Dendritic cell treated with granulocyte-macrophage colony-stimulating factor and Interleukin-4, amounts not matched to agents 40 ng/mL and 50 ng/mL, for 4 days (primary cell): ENCODE measurements around the gene FBLIM1.
"Not testable (repeated sequence)": the region's sequence is repeated elsewhere in the genome, so short reads cannot be mapped to it uniquely, and the experiment has no call there.

Experiments
- H3K27ac Mint-ChIP-seq: one replicate; pipeline ENCODE4 v1.8.0; 2022; ENCODE audit warnings: mild to moderate bottlenecking, mixed read lengths
- H3K27me3 Mint-ChIP-seq: one replicate; pipeline ENCODE4 v1.8.0; 2022; ENCODE audit warnings: mild to moderate bottlenecking, mixed read lengths
- H3K36me3 Mint-ChIP-seq: one replicate; pipeline ENCODE4 v1.8.0; 2022; ENCODE audit warnings: low read depth, mixed read lengths
- H3K4me1 Mint-ChIP-seq: one replicate; pipeline ENCODE4 v1.8.0; 2022; ENCODE audit warnings: low read depth, mixed read lengths
- H3K4me3 Mint-ChIP-seq: one replicate; pipeline ENCODE4 v1.8.0; 2022; ENCODE audit warnings: mild to moderate bottlenecking, moderate library complexity, mixed read lengths
- H3K9me3 Mint-ChIP-seq: one replicate; pipeline ENCODE4 v1.8.0; 2022; ENCODE audit warnings: mixed read lengths
- intact Hi-C: fragments of 100-400 bp; cut with micrococcal nuclease; formaldehyde crosslinking; loops from one replicate; pipeline ENCODE4 v1.15.0; 2022

The FBLIM1 gene

GRCh38 chr1:15788624-15789301 lies 30.2 kb downstream of the FBLIM1 start:
- Mint-ChIP-seq H3K4me1 (peaks cover 18% of the 10 kb centered on the region), H3K27ac (peak overlapping the region; percentile 81), H3K27me3 (peaks cover 10% of the 10 kb centered on the region), H3K36me3 (no peaks in the 10 kb centered on the region), H3K4me3 (peak overlapping the region; percentile 67), H3K9me3 (no peaks in the 10 kb centered on the region)
- intact Hi-C loops = no loop called here

GRCh38 chr1:15796086-15796462 lies 37.5 kb downstream of the FBLIM1 start:
- H3K36me3 Mint-ChIP-seq = no peaks in the 10 kb centered on the region
- no peaks in the 10 kb centered on the region for H3K9me3 Mint-ChIP-seq
- peaks cover 18% of the 10 kb centered on the region for H3K4me1 Mint-ChIP-seq
- no peak overlapping the region for H3K27ac Mint-ChIP-seq
- intact Hi-C loops = no loop called here
- no peak overlapping the region for H3K4me3 Mint-ChIP-seq
- peaks cover 23% of the 10 kb centered on the region for H3K27me3 Mint-ChIP-seq

- Mint-ChIP-seq H3K4me1 (peaks cover 13% of the 10 kb centered on the region), H3K4me3 (no peak overlapping the region), H3K27me3 (peaks cover 36% of the 10 kb centered on the region), H3K36me3 (no peaks in the 10 kb centered on the region), H3K9me3 (no peaks in the 10 kb centered on the region), H3K27ac (no peak overlapping the region)
- intact Hi-C loops = no loop called here
Measured at GRCh38 chr1:15797614-15798390, 39.2 kb downstream of the FBLIM1 start.

- H3K4me1 Mint-ChIP-seq = peaks cover 13% of the 10 kb centered on the region
- peaks cover 47% of the 10 kb centered on the region for H3K27me3 Mint-ChIP-seq
- no peaks in the 10 kb centered on the region for H3K36me3 Mint-ChIP-seq
- H3K27ac Mint-ChIP-seq = no peak overlapping the region
- intact Hi-C loops = no loop called here
- H3K4me3 Mint-ChIP-seq = no peak overlapping the region
- H3K9me3 Mint-ChIP-seq = no peaks in the 10 kb centered on the region
Measured at GRCh38 chr1:15799004-15799867, 40.6 kb downstream of the FBLIM1 start.

GRCh38 chr1:15799928-15800835 lies 41.6 kb downstream of the FBLIM1 start:
- Mint-ChIP-seq H3K9me3 (no peaks in the 10 kb centered on the region), H3K36me3 (no peaks in the 10 kb centered on the region), H3K27ac (no peak overlapping the region), H3K4me1 (peaks cover 13% of the 10 kb centered on the region), H3K27me3 (peaks cover 52% of the 10 kb centered on the region), H3K4me3 (no peak overlapping the region)
- intact Hi-C loops = no loop called here

- peaks cover 50% of the 10 kb centered on the region for H3K27me3 Mint-ChIP-seq
- H3K9me3 Mint-ChIP-seq = no peaks in the 10 kb centered on the region
- H3K36me3 Mint-ChIP-seq = no peaks in the 10 kb centered on the region
- H3K4me3 Mint-ChIP-seq = no peak overlapping the region
- intact Hi-C loops = no loop called here
- H3K4me1 Mint-ChIP-seq = peaks cover 13% of the 10 kb centered on the region
- no peak overlapping the region for H3K27ac Mint-ChIP-seq
Measured at GRCh38 chr1:15802234-15802965, 43.8 kb downstream of the FBLIM1 start.

- H3K4me3 Mint-ChIP-seq = no peak overlapping the region
- intact Hi-C loops = no loop called here
- H3K27me3 Mint-ChIP-seq = peaks cover 47% of the 10 kb centered on the region
- no peaks in the 10 kb centered on the region for H3K9me3 Mint-ChIP-seq
- no peak overlapping the region for H3K27ac Mint-ChIP-seq
- H3K4me1 Mint-ChIP-seq = peaks cover 13% of the 10 kb centered on the region
- no peaks in the 10 kb centered on the region for H3K36me3 Mint-ChIP-seq
Measured at GRCh38 chr1:15803380-15803779, 44.8 kb downstream of the FBLIM1 start.

- Mint-ChIP-seq H3K27me3 (peaks cover 47% of the 10 kb centered on the region), H3K4me1 (peaks cover 13% of the 10 kb centered on the region), H3K36me3 (no peaks in the 10 kb centered on the region), H3K27ac (no peak overlapping the region), H3K9me3 (no peaks in the 10 kb centered on the region), H3K4me3 (no peak overlapping the region)
- intact Hi-C loops = no loop called here
Measured at GRCh38 chr1:15804060-15804459, 45.5 kb downstream of the FBLIM1 start.

GRCh38 chr1:15807121-15807520 lies 48.5 kb downstream of the FBLIM1 start:
- H3K27ac Mint-ChIP-seq = no peak overlapping the region
- H3K9me3 Mint-ChIP-seq = no peaks in the 10 kb centered on the region
- intact Hi-C loops = no loop called here
- no peaks in the 10 kb centered on the region for H3K4me1 Mint-ChIP-seq
- H3K27me3 Mint-ChIP-seq = peaks cover 26% of the 10 kb centered on the region
- H3K4me3 Mint-ChIP-seq = no peak overlapping the region
- H3K36me3 Mint-ChIP-seq = no peaks in the 10 kb centered on the region

- H3K36me3 Mint-ChIP-seq, intact Hi-C loops, H3K4me3 Mint-ChIP-seq, H3K9me3 Mint-ChIP-seq, H3K27ac Mint-ChIP-seq, H3K4me1 Mint-ChIP-seq: not testable (repeated sequence)
- peaks cover 22% of the 10 kb centered on the region for H3K27me3 Mint-ChIP-seq
Measured at GRCh38 chr1:15807549-15807948, 49.0 kb downstream of the FBLIM1 start, which contains the start of gene UQCRHL. Gene UQCRHL (minus strand): TSS chr1:15807649. CDS start chr1:15807649, 0 bp downstream.

- no peaks in the 10 kb centered on the region for H3K36me3 Mint-ChIP-seq
- no peaks in the 10 kb centered on the region for H3K9me3 Mint-ChIP-seq
- intact Hi-C loops = no loop called here
- H3K4me3 Mint-ChIP-seq = no peak overlapping the region
- H3K4me1 Mint-ChIP-seq = no peaks in the 10 kb centered on the region
- H3K27me3 Mint-ChIP-seq = peaks cover 11% of the 10 kb centered on the region
- no peak overlapping the region for H3K27ac Mint-ChIP-seq
Measured at GRCh38 chr1:15808955-15809354, 50.4 kb downstream of the FBLIM1 start.

- no peaks in the 10 kb centered on the region for H3K9me3 Mint-ChIP-seq
- intact Hi-C loops = loop anchor here (10.0 kb wide), 1 partner anchor 95 kb away; no protein-coding TSS in a partner anchor
- H3K27me3 Mint-ChIP-seq = peaks cover 4% of the 10 kb centered on the region
- H3K27ac Mint-ChIP-seq = no peak overlapping the region
- no peaks in the 10 kb centered on the region for H3K36me3 Mint-ChIP-seq
- H3K4me1 Mint-ChIP-seq = no peaks in the 10 kb centered on the region
- no peak overlapping the region for H3K4me3 Mint-ChIP-seq
Measured at GRCh38 chr1:15810073-15810472, 51.5 kb downstream of the FBLIM1 start.
